ENCODE data around the gene PITX1.

The PITX1 gene

GRCh38 chr5:135056316-135057030, 22.4 kb upstream of the PITX1 start:
- no peak for TF ChIP-seq CTCF (IDR thresholded peaks at IDR 0.05; ENCODE audit: low read depth, low read length, missing control alignments)
- no peak for DNase-seq (ENCODE audit: low read depth)

GRCh38 chr5:135055396-135055795, 21.4 kb upstream of the PITX1 start:
- no peak for DNase-seq (ENCODE audit: low read depth)

More at GRCh38 chr5:135056316-135057030, 22.4 kb upstream of the PITX1 start:
- H3K4me3 ChIP-seq (ENCODE audit: low read depth, low read length): no peak overlapping the region
- in situ Hi-C loops (cut with HindIII; ENCODE audit: low sequenced_read_pairs): no loop called here

GRCh38 chr5:135054546-135054945, 20.5 kb upstream of the PITX1 start:
- in situ Hi-C loops (cut with HindIII; ENCODE audit: low sequenced_read_pairs): no loop called here
- TF ChIP-seq CTCF (IDR thresholded peaks at IDR 0.05; ENCODE audit: low read depth, low read length, missing control alignments): no peak

More at GRCh38 chr5:135055396-135055795, 21.4 kb upstream of the PITX1 start:
- no peak overlapping the region for H3K4me3 ChIP-seq (ENCODE audit: low read depth, low read length)
- in situ Hi-C loops (cut with HindIII; ENCODE audit: low sequenced_read_pairs): no loop called here
- no peak for TF ChIP-seq CTCF (IDR thresholded peaks at IDR 0.05; ENCODE audit: low read depth, low read length, missing control alignments)

GRCh38 chr5:135053989-135054388, 20.0 kb upstream of the PITX1 start:
- H3K4me3 ChIP-seq (ENCODE audit: low read depth, low read length): no peak overlapping the region
- TF ChIP-seq CTCF (IDR thresholded peaks at IDR 0.05; ENCODE audit: low read depth, low read length, missing control alignments): no peak
- in situ Hi-C loops (cut with HindIII; ENCODE audit: low sequenced_read_pairs): no loop called here
- DNase-seq (ENCODE audit: low read depth): no peak

More at GRCh38 chr5:135054546-135054945, 20.5 kb upstream of the PITX1 start:
- no peak overlapping the region for H3K4me3 ChIP-seq (ENCODE audit: low read depth, low read length)
- no peak for DNase-seq (ENCODE audit: low read depth)

- no peak for DNase-seq (ENCODE audit: low read depth)
- in situ Hi-C loops (cut with HindIII; ENCODE audit: low sequenced_read_pairs): no loop called here
- no peak for TF ChIP-seq CTCF (IDR thresholded peaks at IDR 0.05; ENCODE audit: low read depth, low read length, missing control alignments)
- no peak overlapping the region for H3K4me3 ChIP-seq (ENCODE audit: low read depth, low read length)
Observed at GRCh38 chr5:135053278-135053677, 19.2 kb upstream of the PITX1 start.

- in situ Hi-C loops (cut with HindIII; ENCODE audit: low sequenced_read_pairs): no loop called here
- no peak for DNase-seq (ENCODE audit: low read depth)
- H3K4me3 ChIP-seq (ENCODE audit: low read depth, low read length): no peak overlapping the region
- TF ChIP-seq CTCF (IDR thresholded peaks at IDR 0.05; ENCODE audit: low read depth, low read length, missing control alignments): no peak
Observed at GRCh38 chr5:135052511-135053145, 18.6 kb upstream of the PITX1 start.
